GM18499 (cell line): ENCODE measurements around the gene DENND5B.
A peak's percentile ranks its signal among the peaks of the same experiment; 100 is the strongest.
"Not testable (repeated sequence)": the region's sequence is repeated elsewhere in the genome, so short reads cannot be mapped to it uniquely, and the experiment has no call there.

Experiments used
- ATAC-seq: cut with Tn5 transposase; IDR thresholded peaks from one replicate; pipeline ENCODE4 v1.9.1; 2021; ENCODE audit warnings: moderate number of reproducible peaks; ENCODE audit not compliant: insufficient read depth, unreplicated experiment

Gene DENND5B

DNA sequence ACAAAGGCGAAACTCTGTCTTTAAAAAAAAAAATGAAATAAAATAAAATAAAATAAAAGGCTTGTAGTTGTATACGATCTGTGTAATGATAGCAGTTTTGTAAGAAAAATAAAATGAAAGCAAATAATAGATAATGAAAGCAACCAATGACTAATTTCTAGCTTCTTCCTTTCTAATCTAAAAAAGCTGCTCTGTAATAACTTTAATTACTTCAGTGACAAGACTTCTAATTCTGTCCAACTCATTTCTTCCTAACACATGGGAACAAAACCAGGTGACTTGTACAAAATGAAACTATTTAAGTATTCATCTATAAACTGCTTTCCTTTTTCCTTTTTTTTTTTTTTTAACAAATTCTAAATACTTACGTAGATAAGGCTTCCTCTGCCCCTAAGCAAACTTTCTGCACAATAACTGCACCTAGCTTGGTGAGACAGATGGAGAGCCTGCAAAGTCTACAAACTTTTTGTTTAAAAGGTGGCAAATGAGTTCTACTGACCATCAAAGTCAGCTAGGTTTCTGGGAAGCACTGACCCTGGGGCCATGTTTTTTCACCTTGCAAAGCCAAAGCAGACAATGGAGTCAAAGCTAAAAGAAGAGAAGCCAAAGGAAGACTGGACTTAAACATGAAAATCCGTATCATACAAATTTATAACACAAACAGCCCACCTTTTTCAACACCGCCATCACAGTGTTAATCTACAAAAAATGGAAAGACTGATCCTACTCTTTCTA is 28.2 kb downstream of the DENND5B start:
- no peak for ATAC-seq

DNA sequence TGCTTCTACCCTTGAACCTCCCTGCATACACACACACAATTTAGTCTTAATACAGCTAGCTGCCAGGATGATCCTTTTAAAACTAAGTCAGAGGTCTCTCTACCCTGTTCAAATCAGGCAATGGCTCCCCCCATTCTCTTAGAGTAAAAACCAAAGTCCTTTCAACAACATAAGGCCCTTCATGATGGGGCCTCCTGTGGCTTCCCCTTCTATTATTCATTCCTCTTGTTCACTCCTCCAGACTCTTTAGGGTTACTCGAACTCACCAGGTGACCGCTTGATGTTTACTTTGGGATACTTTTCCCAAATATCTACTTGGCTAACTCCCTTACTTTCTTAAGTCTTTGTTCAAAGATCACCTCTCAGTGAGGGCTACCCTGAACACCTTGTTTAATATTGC is 30.4 kb downstream of the DENND5B start:
- ATAC-seq, result no peak

DNA sequence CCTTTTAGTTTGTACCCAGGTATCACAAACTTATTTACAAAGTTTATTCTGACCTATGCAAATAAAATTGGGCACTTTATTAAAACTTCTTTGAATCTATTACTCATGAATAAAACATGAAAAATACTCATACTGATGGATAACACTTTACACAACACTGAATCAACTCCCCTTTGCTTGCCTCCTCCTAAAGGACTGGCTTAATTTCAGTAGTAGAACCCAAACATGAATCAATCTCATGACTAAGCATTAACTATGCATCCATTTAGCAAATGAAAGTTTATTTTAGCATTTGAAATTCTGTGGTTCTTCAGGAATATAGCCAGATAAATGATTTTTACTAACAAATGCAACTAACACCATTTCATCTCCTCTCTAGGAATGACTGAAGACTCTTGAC is 32.4 kb downstream of the DENND5B start:
- no peak for ATAC-seq

DNA sequence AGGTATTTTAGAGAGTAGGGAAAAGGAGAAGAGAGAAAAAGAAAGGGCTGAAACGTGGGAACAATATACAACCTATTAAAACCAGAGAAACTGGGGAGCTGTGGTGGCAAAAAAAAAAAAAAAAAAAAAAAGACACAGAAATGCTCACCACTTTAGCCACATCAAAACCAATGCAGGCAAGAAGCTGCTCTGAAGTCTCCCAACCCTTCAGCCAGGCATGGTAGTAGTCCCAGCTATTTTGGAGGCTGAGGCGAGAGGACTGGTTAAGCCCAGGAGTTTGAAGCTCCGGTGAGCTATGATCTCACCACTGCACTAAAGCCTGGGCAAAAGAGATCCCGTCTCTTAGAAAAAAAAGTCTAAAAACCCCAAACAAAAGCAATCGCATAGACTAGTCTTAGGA is 33.2 kb downstream of the DENND5B start:
- ATAC-seq, result no peak

DNA sequence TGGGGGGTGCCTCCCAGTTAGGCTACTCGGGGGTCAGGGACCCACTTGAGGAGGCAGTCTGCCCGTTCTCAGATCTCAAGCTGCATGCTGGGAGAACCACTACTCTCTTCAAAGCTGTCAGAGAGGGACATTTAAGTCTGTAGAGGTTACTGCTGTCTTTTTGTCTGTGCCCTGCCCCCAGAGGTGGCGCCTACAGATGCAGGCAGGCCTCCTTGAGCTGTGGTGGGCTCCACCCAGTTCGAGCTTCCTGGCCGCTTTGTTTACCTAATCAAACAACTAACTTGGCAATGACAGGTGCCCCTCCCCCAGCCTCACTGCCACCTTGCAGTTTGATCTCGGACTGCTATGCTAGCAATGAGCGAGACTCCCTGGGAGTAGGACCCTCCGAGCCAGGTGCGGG is 35.5 kb downstream of the DENND5B start:
- not testable (repeated sequence) for ATAC-seq

DNA sequence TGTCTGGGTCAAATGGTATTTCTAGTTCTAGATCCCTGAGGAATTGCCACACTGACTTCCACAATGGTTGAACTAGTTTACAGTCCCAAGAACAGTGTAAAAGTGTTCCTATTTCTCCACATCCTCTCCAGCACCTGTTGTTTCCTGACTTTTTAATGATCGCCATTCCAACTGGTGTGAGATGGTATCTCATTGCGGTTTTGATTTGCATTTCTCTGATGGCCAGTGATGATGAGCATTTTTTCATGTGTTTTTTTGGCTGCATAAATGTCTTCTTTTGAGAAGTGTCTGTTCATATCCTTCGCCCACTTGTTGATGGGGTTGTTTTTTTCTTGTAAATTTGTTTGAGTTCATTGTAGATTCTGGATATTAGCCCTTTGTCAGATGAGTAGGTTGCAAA is 40.3 kb downstream of the DENND5B start:
- ATAC-seq, result not testable (repeated sequence)

DNA sequence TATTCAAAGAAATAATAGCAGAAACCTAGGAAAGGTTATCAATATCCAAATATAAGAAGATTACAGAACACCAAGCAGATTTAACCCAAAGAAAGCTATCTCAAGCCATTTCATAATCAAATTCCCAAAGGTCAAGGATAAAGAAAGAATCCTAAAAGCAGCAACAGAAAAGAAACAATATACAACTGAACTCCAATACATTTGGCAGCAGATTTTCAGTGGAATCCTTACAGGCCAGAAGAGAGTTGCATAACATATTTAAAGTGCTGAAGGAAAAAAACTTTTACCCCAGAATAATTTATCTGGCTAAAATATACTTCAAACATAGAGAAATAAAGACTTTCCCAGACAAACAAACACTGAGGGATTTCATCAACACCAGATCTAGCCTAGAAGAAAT is 54.3 kb downstream of the DENND5B start:
- ATAC-seq, result no peak

DNA sequence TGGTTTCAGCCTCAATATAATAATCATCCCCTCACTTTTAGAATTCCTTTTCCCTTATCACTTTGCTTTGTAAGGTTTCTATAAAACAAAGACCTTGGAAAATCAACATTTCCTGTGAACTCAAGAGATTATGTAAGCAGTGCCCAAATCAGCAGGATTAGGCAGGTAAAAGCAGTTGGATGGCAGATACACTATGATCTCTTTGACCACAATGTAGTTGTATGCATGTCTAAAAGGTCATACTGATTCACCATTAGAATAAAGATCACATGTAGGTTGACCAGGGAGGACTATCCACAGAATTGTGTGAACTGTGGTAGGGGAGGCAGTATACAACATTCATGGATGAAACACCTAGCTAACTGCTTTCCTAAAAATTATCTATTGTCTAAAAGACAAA is 57.5 kb downstream of the DENND5B start:
- ATAC-seq, result no peak

DNA sequence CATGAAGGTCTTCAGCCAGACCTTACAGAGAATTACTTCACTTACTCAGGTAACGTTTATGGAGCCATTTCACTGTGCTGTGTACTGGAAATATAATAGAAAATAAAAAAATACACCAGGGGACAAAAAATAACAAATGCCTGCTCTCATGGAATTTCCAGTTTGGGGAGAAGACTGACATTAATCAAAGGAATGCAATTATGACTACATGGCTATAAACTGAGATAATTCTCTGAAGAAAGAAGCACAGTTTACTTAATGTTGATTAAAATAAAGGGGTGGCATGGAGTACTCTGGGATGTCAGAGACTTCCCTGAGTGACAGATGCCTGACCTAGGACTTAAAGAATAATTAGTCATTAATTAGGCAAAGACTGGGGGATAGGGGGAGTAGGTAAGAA is 59.0 kb downstream of the DENND5B start:
- no peak for ATAC-seq

DNA sequence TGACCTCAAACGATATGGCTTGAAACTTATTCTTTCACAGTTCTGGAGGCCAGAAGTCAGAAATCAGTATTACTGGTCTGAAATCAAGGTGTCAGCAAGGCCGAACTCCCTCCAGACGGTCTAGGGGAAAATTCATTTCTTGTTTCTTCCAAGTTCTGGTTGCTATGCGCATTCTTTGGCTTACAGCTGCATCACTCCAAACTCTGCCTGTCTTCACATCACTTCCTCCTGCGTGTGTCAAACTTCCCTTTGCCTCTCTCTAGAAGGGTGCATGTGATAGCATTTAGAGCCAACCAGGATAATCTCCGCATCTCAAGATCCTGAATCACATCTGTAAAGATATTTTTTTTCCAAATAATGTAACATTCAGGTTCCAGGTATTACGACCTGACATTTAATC is 62.8 kb downstream of the DENND5B start:
- ATAC-seq, result no peak

DNA sequence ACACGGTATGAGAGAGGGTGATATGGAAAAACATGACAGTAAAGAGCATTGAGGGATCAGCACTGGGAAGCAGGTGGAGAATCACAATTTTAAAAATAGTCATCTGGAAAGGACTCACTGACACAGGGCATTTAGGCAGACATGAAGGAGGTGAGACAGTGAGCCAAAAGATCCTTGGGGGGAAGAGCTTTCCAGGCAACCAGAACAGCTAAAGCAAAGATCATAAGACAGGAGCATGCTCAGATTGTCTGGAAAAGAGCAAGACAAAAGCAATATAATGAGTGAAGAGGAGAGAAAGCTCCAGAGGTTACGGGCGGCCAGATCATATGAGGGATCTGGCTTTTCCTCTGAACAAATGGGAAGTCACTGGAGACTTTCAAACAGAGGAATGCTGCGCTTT is 63.9 kb downstream of the DENND5B start:
- no peak for ATAC-seq

DNA sequence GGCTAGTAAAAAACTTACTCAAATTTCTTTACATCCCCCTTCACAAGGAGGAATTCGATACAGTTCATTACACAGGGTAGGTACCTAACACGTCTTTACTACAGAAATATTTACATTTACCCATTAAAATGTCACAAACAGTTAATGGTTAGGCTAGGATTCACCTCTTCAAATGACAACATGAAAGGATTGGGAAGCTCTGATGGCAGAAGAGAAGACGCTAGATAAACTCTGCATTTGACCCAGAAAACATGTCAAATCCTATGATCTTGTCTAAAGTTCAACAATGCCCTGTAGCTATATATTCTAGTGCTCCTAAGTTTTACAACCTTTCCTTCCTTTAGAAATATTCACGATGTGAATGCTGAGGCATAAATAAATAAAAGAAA is 64.8 kb downstream of the DENND5B start:
- ATAC-seq, result no peak

DNA sequence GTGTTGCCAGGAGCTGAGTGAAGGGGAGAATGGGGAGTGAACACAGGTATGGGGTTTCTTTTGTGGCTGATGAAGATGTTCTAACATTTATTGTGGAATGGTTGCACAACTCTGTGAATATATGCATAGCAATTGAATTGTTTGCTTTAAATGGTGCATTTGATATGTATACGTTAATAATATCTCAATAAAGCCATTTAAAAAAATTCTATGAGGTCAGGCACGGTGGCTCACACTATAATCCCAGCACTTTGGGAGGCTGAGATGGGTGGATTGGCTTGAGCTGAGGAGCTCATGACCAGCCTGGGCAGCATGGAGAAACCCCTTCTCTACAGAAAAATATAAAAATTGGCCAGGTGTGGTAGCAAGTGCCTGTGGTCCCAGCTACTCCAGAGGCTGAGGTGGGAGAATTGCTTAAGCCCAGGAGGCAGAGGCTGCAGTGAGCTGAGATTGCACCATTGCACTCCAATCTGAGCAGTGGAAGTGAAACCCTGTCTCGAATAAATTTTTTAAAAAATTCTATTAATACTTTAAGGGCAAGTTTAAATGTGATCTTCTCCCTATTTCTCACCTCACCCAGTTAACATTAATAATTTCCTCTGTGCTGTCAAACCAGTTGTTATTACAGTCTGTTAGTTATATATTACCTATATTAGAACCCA is 65.3 kb downstream of the DENND5B start:
- ATAC-seq, result no peak

DNA sequence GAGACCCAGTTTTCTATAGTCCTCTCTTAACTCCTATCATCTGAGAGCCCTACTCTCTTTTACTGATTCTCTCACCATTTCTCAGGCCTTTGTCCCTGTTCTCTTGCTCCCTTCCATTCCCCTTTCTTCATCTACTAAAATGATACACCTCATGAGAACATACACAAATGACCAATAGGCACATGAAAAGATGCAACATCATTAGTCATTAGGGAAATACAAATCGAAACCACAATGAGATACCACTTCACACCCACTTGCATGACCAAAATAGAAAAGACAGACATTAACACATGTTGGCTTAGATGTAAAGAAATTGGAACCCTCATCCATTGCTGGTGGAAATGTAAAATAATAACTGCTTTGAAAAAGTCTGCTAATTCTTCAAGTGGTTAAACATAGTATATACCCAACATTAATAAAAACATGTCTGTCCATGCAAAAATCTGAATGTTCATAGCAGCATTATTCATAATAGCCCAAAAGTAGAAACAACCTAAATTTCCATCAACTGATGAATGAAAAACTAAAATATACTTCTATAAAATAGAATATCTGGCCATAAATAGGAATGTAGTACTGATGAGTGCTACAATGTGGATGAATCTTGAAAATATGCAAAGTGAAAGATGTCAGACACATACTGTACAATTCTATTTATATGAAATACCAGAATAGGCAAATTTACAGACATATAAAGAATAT is 66.0 kb downstream of the DENND5B start:
- peak; percentile 97 for ATAC-seq

DNA sequence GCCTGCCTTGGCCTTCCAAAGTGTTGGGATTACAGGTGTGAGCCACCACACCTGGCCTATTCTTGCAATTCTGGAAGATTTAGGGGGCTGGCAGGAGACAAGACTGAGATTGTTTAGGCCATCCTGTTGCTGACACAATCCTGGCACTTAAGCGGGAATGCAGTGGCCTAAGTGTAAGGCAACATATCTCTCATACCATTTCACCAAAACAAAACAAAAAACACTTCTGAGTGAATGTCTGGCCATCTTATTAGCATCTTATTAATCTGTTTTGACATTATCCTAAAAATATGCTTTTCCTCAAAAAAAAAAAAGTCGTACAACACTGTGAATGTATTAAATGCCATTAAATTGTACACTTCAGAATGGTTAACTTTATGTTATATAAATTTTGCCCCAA is 67.6 kb downstream of the DENND5B start:
- ATAC-seq, result no peak

DNA sequence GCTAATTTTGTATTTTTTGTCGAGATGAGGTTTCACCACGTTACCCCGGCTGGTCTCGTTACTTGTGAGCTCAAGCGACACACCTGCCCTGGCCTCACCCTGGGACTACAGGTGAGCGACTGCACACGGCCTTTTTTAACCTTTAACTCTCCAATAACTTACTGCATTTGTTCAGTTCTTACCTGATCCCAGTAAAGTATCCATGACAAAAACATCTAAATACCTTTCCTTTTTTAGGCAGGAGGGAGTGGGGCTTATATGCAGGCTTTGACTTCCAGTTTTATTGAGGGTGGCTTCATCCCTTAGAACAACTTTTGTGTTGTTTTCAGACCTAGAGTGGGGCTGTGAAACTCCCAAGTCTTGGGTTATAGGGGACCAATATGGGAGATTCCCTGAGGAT is 68.3 kb downstream of the DENND5B start:
- no peak for ATAC-seq

DNA sequence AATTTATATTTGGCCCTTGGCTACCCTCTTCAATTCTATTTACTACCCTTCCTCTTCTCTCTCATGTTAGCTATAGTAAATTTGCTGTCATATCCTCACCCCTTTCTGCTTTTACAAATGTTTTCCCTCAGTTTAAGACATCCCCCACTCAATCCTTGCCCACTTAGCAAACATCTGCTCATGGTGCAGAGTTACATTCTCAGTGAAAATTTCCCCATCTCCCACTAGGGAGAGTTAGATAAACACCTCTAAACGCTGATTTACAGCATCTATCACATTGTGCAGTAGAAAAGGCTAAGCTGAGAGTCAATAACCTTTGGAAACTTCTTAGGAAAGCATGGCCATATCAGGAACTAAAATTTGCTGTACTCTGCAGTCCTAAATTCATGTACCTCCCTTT is 69.0 kb downstream of the DENND5B start:
- no peak for ATAC-seq

DNA sequence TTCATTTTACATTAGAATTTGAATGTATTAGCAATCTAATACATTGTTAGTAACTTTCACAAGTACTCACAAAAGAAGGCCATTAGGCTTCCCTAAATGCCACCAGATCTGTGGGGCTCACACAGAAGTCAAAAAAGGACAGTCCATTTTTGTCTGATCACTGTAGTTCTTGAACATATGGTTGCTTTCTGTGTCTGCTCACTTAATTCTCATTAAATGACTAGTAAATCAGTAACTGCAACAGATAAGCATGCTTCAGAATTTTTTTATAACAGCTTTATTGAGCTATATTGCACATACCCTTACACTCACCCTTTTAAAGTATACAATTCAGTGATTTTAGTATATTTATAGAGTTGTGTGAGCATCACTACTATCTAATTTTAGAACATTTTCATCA is 71.4 kb downstream of the DENND5B start:
- ATAC-seq, result no peak

DNA sequence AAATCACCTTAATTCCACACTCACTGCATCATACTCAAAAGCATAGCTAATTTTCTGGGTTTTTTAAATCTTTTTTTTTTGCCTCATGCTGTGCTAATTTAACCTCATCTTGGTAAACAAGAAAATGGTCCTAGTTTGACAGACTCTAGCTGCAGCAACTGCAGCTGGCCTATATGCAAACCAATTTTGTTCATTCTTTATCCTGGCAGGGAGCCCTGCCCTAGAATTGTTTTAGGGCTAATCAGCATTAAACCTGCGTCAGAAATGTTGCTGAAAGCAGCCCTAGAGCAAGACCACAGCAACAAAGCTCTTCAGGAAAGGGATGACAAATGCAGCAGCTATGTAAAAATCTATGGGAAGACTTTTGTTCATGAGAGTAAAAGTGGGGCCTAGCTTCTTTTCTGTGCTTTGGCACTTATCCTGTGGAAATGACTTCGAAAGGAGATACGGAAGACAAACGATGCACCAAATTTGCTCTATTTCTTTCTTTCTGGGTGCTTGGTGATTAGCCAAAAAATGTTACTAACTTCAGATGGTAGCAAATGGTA is 72.2 kb downstream of the DENND5B start:
- ATAC-seq, result no peak

DNA sequence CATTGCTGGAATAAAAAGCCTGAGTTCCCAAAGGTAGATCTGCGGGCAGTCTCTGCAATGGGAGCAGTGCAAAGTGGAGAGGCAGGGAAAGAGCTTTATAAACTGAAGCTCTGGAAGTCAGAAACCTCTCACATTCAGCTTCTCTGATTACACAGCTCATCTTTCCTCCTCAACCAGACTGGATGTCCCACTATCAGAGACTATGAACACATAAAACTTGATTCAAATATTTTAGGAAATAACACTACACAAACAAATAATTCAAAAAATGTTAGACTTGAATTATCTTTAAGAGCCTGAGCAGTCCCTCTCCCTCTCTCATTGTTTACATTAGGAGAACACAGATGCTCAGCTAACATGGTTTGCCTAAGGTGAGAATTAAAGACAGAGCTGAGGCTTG is 72.9 kb downstream of the DENND5B start:
- ATAC-seq, result no peak

DNA sequence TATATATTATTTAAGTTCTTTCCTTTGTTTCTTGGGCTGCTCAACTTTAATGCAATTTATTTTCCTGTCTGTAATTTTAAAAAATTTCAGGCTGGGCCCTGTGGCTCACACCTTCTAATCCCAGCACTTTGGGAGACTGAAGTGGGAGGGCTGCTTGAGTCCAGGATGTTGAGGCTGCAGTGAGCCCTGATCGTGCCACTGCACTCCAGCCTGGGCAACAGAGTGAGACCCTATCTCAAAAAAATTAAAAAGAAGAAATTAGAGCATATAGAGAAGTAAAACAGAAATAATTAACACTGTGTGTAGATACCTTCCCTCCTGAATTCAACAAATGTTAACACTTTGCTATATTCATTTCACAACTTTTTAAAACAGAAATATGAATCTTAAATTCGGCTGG is 74.2 kb downstream of the DENND5B start:
- ATAC-seq, result no peak
